Endothelial cell of umbilical vein (primary cell): ENCODE data around the gene DCTN4. TPM values are rescaled to one million over a fixed set of nuclear protein-coding genes. Genes with fewer than 3 reads are reported as not detected.

Source experiments
- BruUV-seq: library from RNA; stranded (reverse); fragments of 400-500 nt; replicated peaks from 2 replicates; lab custom pipeline; 2021; lab: Mats Ljungman, UMichigan
- CTCF ChIA-PET: fragments of 300-600, 350-600 bp; sonication (Branson Sonifier 250); formaldehyde crosslinking; loops from one replicate; lab custom pipeline; 2021; ENCODE audit warnings: antibody characterized with exemption, inconsistent platforms; lab: Charles Lee
- POLR2A ChIA-PET: fragments of 300-600, 350-600 bp; sonication (Branson Sonifier 250); formaldehyde crosslinking; loops from one replicate; lab custom pipeline; 2021; ENCODE audit warnings: antibody characterized with exemption, inconsistent platforms; lab: Charles Lee
- DNase-seq: peaks from one replicate; pipeline ENCODE4 v3.0.0-alpha.2; 2011; ENCODE audit warnings: low read depth, low spot score
- FAIRE-seq: peaks from 2 replicates; lab custom pipeline; 2011; peaks lifted over from hg19 to GRCh38; lab: Jason Lieb, UNC
- H2AFZ ChIP-seq: 2 replicates; pipeline ENCODE4 v1.6.0; 2012; ENCODE audit warnings: low read depth, low read length, control low read depth, inconsistent platforms
- H3K27ac ChIP-seq: 2 replicates; pipeline ENCODE4 v1.5.1; 2011; ENCODE audit warnings: low read depth, mild to moderate bottlenecking, control low read depth, low read length, moderate library complexity; ENCODE audit not compliant: insufficient read depth
- H3K27me3 ChIP-seq, 2 experiments: 2 replicates each; pipeline versions ENCODE4 v1.6.0 to v1.6.1; 2011; ENCODE audit warnings: low read length in 2 of 2, mixed read lengths in 1 of 2; ENCODE audit not compliant: control insufficient read depth in 2 of 2, insufficient read depth in 2 of 2
- H3K36me3 ChIP-seq, 2 experiments: 2 replicates in 1 of 2; 3 replicates in 1 of 2; pipeline ENCODE4 v1.5.1; 2011; ENCODE audit warnings: low read length in 2 of 2, mild to moderate bottlenecking in 1 of 2, moderate library complexity in 1 of 2; ENCODE audit not compliant: control insufficient read depth in 2 of 2, insufficient read depth in 2 of 2; ENCODE audit errors: extremely low read depth in 1 of 2
- H3K4me1 ChIP-seq: 3 replicates; pipeline ENCODE4 v1.5.1; 2011; ENCODE audit warnings: mild to moderate bottlenecking, low read length; ENCODE audit not compliant: control insufficient read depth, insufficient read depth; ENCODE audit errors: extremely low read depth
- H3K4me2 ChIP-seq: 2 replicates; pipeline ENCODE4 v1.6.1; 2011; ENCODE audit warnings: low read length, control low read depth, mixed read lengths; ENCODE audit not compliant: insufficient read depth
- H3K4me3 ChIP-seq, 3 experiments: fragments of 200-600 bp in 1 of 3; sonication (generic), shearing (Covaris generic) in 1 of 3; replicated peaks in 1 of 3; 2 replicates each; pipeline ENCODE4 v1.5.1; 2011 to 2016; ENCODE audit warnings: control low read depth in 3 of 3, low read length in 3 of 3, mild to moderate bottlenecking in 2 of 3, inconsistent platforms in 1 of 3, low read depth in 1 of 3, moderate library complexity in 1 of 3; ENCODE audit not compliant: insufficient read depth in 1 of 3
- H3K79me2 ChIP-seq: 2 replicates; pipeline ENCODE4 v1.6.0; 2012; ENCODE audit warnings: low read length, inconsistent platforms; ENCODE audit not compliant: control insufficient read depth, insufficient read depth
- H3K9ac ChIP-seq: replicated peaks from 2 replicates; pipeline ENCODE3; 2011; ENCODE audit warnings: low read length, control low read depth; ENCODE audit not compliant: insufficient read depth; ENCODE audit errors: extremely low read depth
- H3K9me1 ChIP-seq: replicated peaks from 3 replicates; pipeline ENCODE4 v1.6.0; 2011; ENCODE audit warnings: mild to moderate bottlenecking, low read length; ENCODE audit not compliant: control insufficient read depth, insufficient read depth; ENCODE audit errors: extremely low read depth
- H3K9me3 ChIP-seq: replicated peaks from 2 replicates; pipeline ENCODE4 v1.5.1; 2012; ENCODE audit warnings: low read length, inconsistent platforms; ENCODE audit not compliant: control insufficient read depth, insufficient read depth
- H4K20me1 ChIP-seq: replicated peaks from 2 replicates; pipeline ENCODE3; 2011; ENCODE audit warnings: mild to moderate bottlenecking, low read length; ENCODE audit not compliant: control insufficient read depth, insufficient read depth; ENCODE audit errors: extremely low read depth
- EZH2 ChIP-seq: IDR thresholded peaks from 2 replicates; pipeline ENCODE4 v1.6.1; 2012; ENCODE audit warnings: borderline replicate concordance, low read depth, mild to moderate bottlenecking, moderate library complexity, low read length, inconsistent platforms; ENCODE audit not compliant: severe bottlenecking
- POLR2AphosphoS5 ChIP-seq: IDR thresholded peaks from 2 replicates; pipeline ENCODE4 v1.6.1; 2012; ENCODE audit warnings: low read depth, mild to moderate bottlenecking, control low read depth, low read length, moderate library complexity; ENCODE audit not compliant: insufficient read depth
- dilution Hi-C: fragments of 300-500 bp; cut with MboI; formaldehyde crosslinking; loops from one replicate; pipeline ENCODE4 v1.15.0; 2019; ENCODE audit warnings: low sequenced_read_pairs; ENCODE audit not compliant: extremely low pct_ligation_motif_present
- intact Hi-C: fragments of 100-400 bp; cut with micrococcal nuclease; formaldehyde crosslinking; loops from one replicate; pipeline ENCODE4 v1.10.0; 2022
- polyA plus RNA-seq, 4 experiments: library from polyadenylated mRNA; depleted of rRNA in 3 of 4; stranded (reverse) in 3 of 4; unstranded in 1 of 4; fragments of >200 nt; gene quantifications; 2 replicates each; pipeline versions ENCODE4 v1.2.1 to v1.2.3, GENCODE V29; 2011 to 2012; ENCODE audit warnings: missing spikeins in 1 of 4
- total RNA-seq: library from RNA; stranded (reverse); gene quantifications from 2 replicates; pipeline ENCODE4 v1.2.3, GENCODE V29; 2021
- TF ChIP-seq, protein P1 (sequence below), 2 donors: IDR thresholded peaks; 1 replicate in 1 of 2; 2 replicates in 1 of 2; pipeline ENCODE4 v1.5.1; 2011; ENCODE audit warnings: low read length in 2 of 2, mild to moderate bottlenecking in 2 of 2, moderate library complexity in 2 of 2, control low read depth in 1 of 2, inconsistent platforms in 1 of 2, low read depth in 1 of 2; ENCODE audit not compliant: insufficient read depth in 1 of 2; ENCODE audit errors: extremely low read depth in 1 of 2

The DCTN4 gene
- total and polyA plus RNA-seq, 2 donors (not counting 3 experiments of a cell fraction or from before 2014, with no cell fraction given), result 22.4 to 47.3 TPM

GRCh38 chr5:150804388-150804787 is 45.6 kb upstream of the DCTN4 start:
- no peak for TF ChIP-seq EZH2
- Histone ChIP-seq H3K4me3 (no peak overlapping the region), H3K27me3 (peaks cover 16 to 46% of the 10 kb centered on the region in 2 experiments), H3K79me2 (no peaks in the 10 kb centered on the region), H3K9me1 (no peaks in the 10 kb centered on the region), H3K36me3 (no peaks in the 10 kb centered on the region), H3K27ac (no peak overlapping the region), H3K4me2 (no peak overlapping the region), H2AFZ (no peak overlapping the region), H3K4me1 (no peaks in the 10 kb centered on the region), H3K9ac (no peak overlapping the region), H4K20me1 (no peaks in the 10 kb centered on the region), H3K9me3 (no peaks in the 10 kb centered on the region)
- ChIA-PET POLR2A (no interaction called here), CTCF (interaction anchor here (1.2 to 2.0 kb wide), 2 partner anchors 26 to 354 kb away, joined by 3 to 4 read pairs; partner anchors contain the start of genes RPS14 and SMIM3)
- dilution Hi-C loops, result no loop called here
- no TSS peak for BruUV-seq
- FAIRE-seq (no peak), DNase-seq (no peak)
- intact Hi-C loops, result loop anchor here (5.0 kb wide), 1 partner anchor 43 kb away; the partner anchor contains the start of gene IRGM

- intact Hi-C loops (loop anchor here (1.0 to 5.0 kb wide), 2 partner anchors 46 to 188 kb away; partner anchors contain the start of gene IRGM), dilution Hi-C loops (no loop called here)
- FAIRE-seq (peak; percentile 92), DNase-seq (peak; percentile 80)
- Histone ChIP-seq H3K36me3 (no peaks in the 10 kb centered on the region), H3K9ac (no peak overlapping the region), H3K4me2 (peak overlapping the region; percentile 44), H3K4me3 (peak overlapping the region in 2 of 3 experiments; percentile 14 to 24), H3K4me1 (no peaks in the 10 kb centered on the region), H2AFZ (peak overlapping the region; percentile 80), H3K27ac (no peak overlapping the region), H4K20me1 (no peaks in the 10 kb centered on the region), H3K79me2 (no peaks in the 10 kb centered on the region), H3K27me3 (peaks cover 15 to 44% of the 10 kb centered on the region in 2 experiments), H3K9me3 (no peaks in the 10 kb centered on the region), H3K9me1 (no peaks in the 10 kb centered on the region)
- ChIA-PET CTCF (interaction anchor here (0.7 to 3.4 kb wide), 35 partner anchors 9 to 515 kb away, joined by 3 to 86 read pairs (median 5); partner anchors contain the start of genes DCTN4, IRGM, RBM22 and SMIM3), POLR2A (no interaction called here)
- TF ChIP-seq, protein P1, sequence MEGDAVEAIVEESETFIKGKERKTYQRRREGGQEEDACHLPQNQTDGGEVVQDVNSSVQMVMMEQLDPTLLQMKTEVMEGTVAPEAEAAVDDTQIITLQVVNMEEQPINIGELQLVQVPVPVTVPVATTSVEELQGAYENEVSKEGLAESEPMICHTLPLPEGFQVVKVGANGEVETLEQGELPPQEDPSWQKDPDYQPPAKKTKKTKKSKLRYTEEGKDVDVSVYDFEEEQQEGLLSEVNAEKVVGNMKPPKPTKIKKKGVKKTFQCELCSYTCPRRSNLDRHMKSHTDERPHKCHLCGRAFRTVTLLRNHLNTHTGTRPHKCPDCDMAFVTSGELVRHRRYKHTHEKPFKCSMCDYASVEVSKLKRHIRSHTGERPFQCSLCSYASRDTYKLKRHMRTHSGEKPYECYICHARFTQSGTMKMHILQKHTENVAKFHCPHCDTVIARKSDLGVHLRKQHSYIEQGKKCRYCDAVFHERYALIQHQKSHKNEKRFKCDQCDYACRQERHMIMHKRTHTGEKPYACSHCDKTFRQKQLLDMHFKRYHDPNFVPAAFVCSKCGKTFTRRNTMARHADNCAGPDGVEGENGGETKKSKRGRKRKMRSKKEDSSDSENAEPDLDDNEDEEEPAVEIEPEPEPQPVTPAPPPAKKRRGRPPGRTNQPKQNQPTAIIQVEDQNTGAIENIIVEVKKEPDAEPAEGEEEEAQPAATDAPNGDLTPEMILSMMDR (IDR thresholded peaks at IDR 0.05; ENCODE audit: extremely low read depth in 1 of 2, insufficient read depth in 1 of 2, low read depth in 1 of 2, low read length in 2 of 2), result peak; percentile 31 to 53
- TF ChIP-seq POLR2AphosphoS5, result no peak
- no TSS peak for BruUV-seq
Measured at GRCh38 chr5:150801117-150801927, 42.5 kb upstream of the DCTN4 start.
